Measurements from ENCODE around the gene OOSP2.

Gene OOSP2

DNA sequence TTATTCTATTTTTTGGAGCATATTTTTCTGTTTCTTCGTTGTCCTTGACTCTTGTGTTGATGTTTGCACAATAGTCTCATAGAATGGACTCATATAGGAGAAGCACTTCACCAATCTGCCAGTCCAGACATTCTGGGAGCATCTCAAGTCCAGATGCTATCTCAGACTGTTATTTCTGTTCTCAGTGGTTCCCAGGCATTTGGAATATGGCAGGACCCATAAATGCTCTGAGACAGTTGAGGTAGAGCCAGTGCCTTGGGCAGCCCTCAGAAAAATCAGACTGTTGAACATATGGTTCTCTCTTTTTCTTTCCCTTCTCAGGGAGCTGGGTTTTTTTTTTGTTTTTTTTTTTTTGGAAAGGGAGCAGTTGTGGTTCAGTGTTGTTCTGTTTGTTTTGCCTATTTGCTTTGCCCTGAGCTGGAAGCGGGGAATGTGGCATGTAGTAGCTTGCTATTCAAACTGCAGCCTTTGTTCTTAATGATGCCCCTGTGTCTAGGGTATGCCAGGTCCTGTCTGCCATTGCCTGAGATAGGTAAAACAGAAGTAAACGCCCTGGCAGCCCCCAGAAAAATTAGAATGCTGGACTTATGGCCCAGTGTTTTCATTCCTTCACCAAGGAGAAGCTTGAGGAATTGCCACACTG, 44.5 kb downstream of the OOSP2 start:
- H4K8ac ChIP-seq (ENCODE audit: low read length): no peak overlapping the region
- H3K9ac ChIP-seq (ENCODE audit: low read length): no peak overlapping the region
- no peak overlapping the region for H2AK5ac ChIP-seq (ENCODE audit: low read length, severe bottlenecking)
- no peaks in the 10 kb centered on the region for H3K36me3 ChIP-seq (ENCODE audit: control insufficient read depth in 1 of 2, insufficient read depth in 2 of 2, low read depth in 1 of 2, low read length in 2 of 2)
- H2BK12ac ChIP-seq (ENCODE audit: low read length in 2 of 2): no peak overlapping the region
- H3K4me1 ChIP-seq (ENCODE audit: control insufficient read depth, insufficient read depth, low read depth, low read length): no peaks in the 10 kb centered on the region
- H3K23ac ChIP-seq (ENCODE audit: low read length in 2 of 2): no peak overlapping the region
- H4K91ac ChIP-seq (ENCODE audit: low read length): no peak overlapping the region
- H3K4ac ChIP-seq (ENCODE audit: low read depth in 1 of 2, low read length in 2 of 2): no peak overlapping the region
- H3K27me3 ChIP-seq (ENCODE audit: control insufficient read depth in 1 of 2, insufficient read depth in 1 of 2, low read length in 2 of 2): no peaks in the 10 kb centered on the region
- no peaks in the 10 kb centered on the region for H3K9me3 ChIP-seq (ENCODE audit: control insufficient read depth, low read length)
- no peak overlapping the region for H2BK5ac ChIP-seq (ENCODE audit: low read depth, low read length, poor library complexity, severe bottlenecking)
- no peaks in the 10 kb centered on the region for H3K79me1 ChIP-seq (replicated peaks; ENCODE audit: low read length, poor library complexity, severe bottlenecking)
- 72% methylated on average over 3 of the region's 3 CpGs for WGBS
- H3K4me3 ChIP-seq (ENCODE audit: insufficient read depth in 1 of 2, low read depth in 1 of 2, low read length in 2 of 2): no peak overlapping the region
- H2BK15ac ChIP-seq (ENCODE audit: low read depth, poor library complexity, severe bottlenecking): no peak overlapping the region
- H3K27ac ChIP-seq (ENCODE audit: low read length, poor library complexity, severe bottlenecking): no peak overlapping the region
- no peak overlapping the region for H3K14ac ChIP-seq (ENCODE audit: low read length in 2 of 2)
- H2AFZ ChIP-seq (ENCODE audit: low read depth, low read length): no peak overlapping the region
- H3K4me2 ChIP-seq (ENCODE audit: low read length, poor library complexity, severe bottlenecking): no peak overlapping the region
- DNase-seq: no peak
- H3K18ac ChIP-seq (ENCODE audit: low read depth in 1 of 2, low read length in 2 of 2): no peak overlapping the region
- no peak overlapping the region for H2BK120ac ChIP-seq (ENCODE audit: low read depth, low read length)

DNA sequence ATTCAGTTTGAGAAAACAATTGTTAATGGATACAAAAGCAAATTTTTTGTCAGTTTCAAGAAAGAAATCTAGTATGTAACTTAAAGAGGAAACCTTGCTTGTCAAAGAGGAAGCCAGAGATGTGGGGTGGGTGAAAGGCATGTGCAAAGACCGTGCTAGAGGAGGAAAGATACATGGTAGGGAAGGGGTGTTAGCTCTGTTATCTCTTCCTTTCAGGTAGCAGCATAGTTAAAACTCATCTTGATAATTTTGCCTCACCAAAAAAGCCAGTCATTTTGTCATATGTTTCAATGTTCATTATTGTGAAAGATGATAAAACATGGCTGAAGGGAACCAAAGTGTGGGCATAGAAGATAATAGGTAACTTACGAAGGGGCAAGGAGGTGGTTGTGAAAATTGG, 45.7 kb downstream of the OOSP2 start:
- H3K18ac ChIP-seq (ENCODE audit: low read depth in 1 of 2, low read length in 2 of 2): no peak overlapping the region
- no peaks in the 10 kb centered on the region for H3K9me3 ChIP-seq (ENCODE audit: control insufficient read depth, low read length)
- WGBS: 49% methylated on average over 2 of the region's 2 CpGs
- H4K91ac ChIP-seq (ENCODE audit: low read length): no peak overlapping the region
- H3K27me3 ChIP-seq (ENCODE audit: control insufficient read depth in 1 of 2, insufficient read depth in 1 of 2, low read length in 2 of 2): no peaks in the 10 kb centered on the region
- H2AFZ ChIP-seq (ENCODE audit: low read depth, low read length): no peak overlapping the region
- no peak overlapping the region for H3K4me2 ChIP-seq (ENCODE audit: low read length, poor library complexity, severe bottlenecking)
- H3K36me3 ChIP-seq (ENCODE audit: control insufficient read depth in 1 of 2, insufficient read depth in 2 of 2, low read depth in 1 of 2, low read length in 2 of 2): no peaks in the 10 kb centered on the region
- H2BK15ac ChIP-seq (ENCODE audit: low read depth, poor library complexity, severe bottlenecking): no peak overlapping the region
- H3K4me1 ChIP-seq (ENCODE audit: control insufficient read depth, insufficient read depth, low read depth, low read length): no peaks in the 10 kb centered on the region
- H2BK120ac ChIP-seq (ENCODE audit: low read depth, low read length): no peak overlapping the region
- H3K23ac ChIP-seq (ENCODE audit: low read length in 2 of 2): no peak overlapping the region
- no peak overlapping the region for H3K4me3 ChIP-seq (ENCODE audit: insufficient read depth in 1 of 2, low read depth in 1 of 2, low read length in 2 of 2)
- no peak overlapping the region for H3K14ac ChIP-seq (ENCODE audit: low read length in 2 of 2)
- no peak overlapping the region for H2BK12ac ChIP-seq (ENCODE audit: low read length in 2 of 2)
- no peak overlapping the region for H3K4ac ChIP-seq (ENCODE audit: low read depth in 1 of 2, low read length in 2 of 2)
- no peaks in the 10 kb centered on the region for H3K79me1 ChIP-seq (replicated peaks; ENCODE audit: low read length, poor library complexity, severe bottlenecking)
- DNase-seq: no peak
- no peak overlapping the region for H2BK5ac ChIP-seq (ENCODE audit: low read depth, low read length, poor library complexity, severe bottlenecking)
- no peak overlapping the region for H4K8ac ChIP-seq (ENCODE audit: low read length)
- no peak overlapping the region for H3K27ac ChIP-seq (ENCODE audit: low read length, poor library complexity, severe bottlenecking)
- no peak overlapping the region for H3K9ac ChIP-seq (ENCODE audit: low read length)
- H2AK5ac ChIP-seq (ENCODE audit: low read length, severe bottlenecking): no peak overlapping the region

DNA sequence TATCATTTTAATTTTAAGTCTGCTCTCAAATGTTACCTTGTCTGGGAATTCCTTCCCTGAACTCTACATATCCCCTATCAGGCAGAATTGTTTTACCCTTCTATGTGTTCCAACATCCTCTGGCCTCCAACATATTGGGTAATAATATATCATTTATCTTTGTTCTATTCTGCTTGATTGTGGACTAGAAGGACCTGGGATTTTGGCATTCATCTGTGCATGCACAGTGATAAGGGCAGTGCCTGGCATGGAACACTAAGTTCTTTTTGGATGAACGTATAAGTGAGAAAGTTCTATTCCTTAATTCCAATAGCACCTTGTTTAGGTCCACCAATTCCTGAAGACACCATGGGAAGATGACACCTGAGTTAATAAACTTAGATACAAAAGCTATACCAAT, 47.0 kb downstream of the OOSP2 start:
- no peak overlapping the region for H3K23ac ChIP-seq (ENCODE audit: low read length in 2 of 2)
- DNase-seq: no peak
- no CpG with 5 or more reads among the region's 1 CpG for WGBS
- no peak overlapping the region for H2AK5ac ChIP-seq (ENCODE audit: low read length, severe bottlenecking)
- no peak overlapping the region for H2BK5ac ChIP-seq (ENCODE audit: low read depth, low read length, poor library complexity, severe bottlenecking)
- no peak overlapping the region for H3K4me3 ChIP-seq (ENCODE audit: insufficient read depth in 1 of 2, low read depth in 1 of 2, low read length in 2 of 2)
- H3K4me2 ChIP-seq (ENCODE audit: low read length, poor library complexity, severe bottlenecking): no peak overlapping the region
- H3K9me3 ChIP-seq (ENCODE audit: control insufficient read depth, low read length): no peaks in the 10 kb centered on the region
- no peaks in the 10 kb centered on the region for H3K36me3 ChIP-seq (ENCODE audit: control insufficient read depth in 1 of 2, insufficient read depth in 2 of 2, low read depth in 1 of 2, low read length in 2 of 2)
- no peak overlapping the region for H3K4ac ChIP-seq (ENCODE audit: low read depth in 1 of 2, low read length in 2 of 2)
- no peaks in the 10 kb centered on the region for H3K79me1 ChIP-seq (replicated peaks; ENCODE audit: low read length, poor library complexity, severe bottlenecking)
- no peak overlapping the region for H4K8ac ChIP-seq (ENCODE audit: low read length)
- no peak overlapping the region for H4K91ac ChIP-seq (ENCODE audit: low read length)
- no peak overlapping the region for H2BK15ac ChIP-seq (ENCODE audit: low read depth, poor library complexity, severe bottlenecking)
- no peak overlapping the region for H3K18ac ChIP-seq (ENCODE audit: low read depth in 1 of 2, low read length in 2 of 2)
- no peaks in the 10 kb centered on the region for H3K4me1 ChIP-seq (ENCODE audit: control insufficient read depth, insufficient read depth, low read depth, low read length)
- H3K14ac ChIP-seq (ENCODE audit: low read length in 2 of 2): no peak overlapping the region
- no peaks in the 10 kb centered on the region for H3K27me3 ChIP-seq (ENCODE audit: control insufficient read depth in 1 of 2, insufficient read depth in 1 of 2, low read length in 2 of 2)
- H3K27ac ChIP-seq (ENCODE audit: low read length, poor library complexity, severe bottlenecking): no peak overlapping the region
- no peak overlapping the region for H2BK120ac ChIP-seq (ENCODE audit: low read depth, low read length)
- H3K9ac ChIP-seq (ENCODE audit: low read length): no peak overlapping the region
- no peak overlapping the region for H2AFZ ChIP-seq (ENCODE audit: low read depth, low read length)
- no peak overlapping the region for H2BK12ac ChIP-seq (ENCODE audit: low read length in 2 of 2)

DNA sequence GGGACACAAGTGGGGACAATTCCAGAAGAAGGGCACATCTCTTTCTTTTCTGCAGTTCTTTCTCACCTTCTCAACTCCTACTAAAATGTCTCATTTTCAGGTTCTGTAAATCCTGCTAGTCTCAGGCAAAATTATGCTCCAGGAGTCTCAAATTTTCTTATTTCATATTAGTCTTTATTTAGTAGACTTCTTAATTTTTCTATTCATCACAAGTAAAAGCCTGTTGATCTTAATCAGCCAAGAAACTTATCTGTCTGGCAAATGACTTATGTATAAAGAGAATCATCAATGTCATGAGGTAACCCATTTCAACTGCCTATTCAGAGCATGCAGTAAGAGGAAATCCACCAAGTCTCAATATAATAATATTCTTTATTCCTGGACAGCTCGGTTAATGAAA, 48.2 kb downstream of the OOSP2 start, which contains the start of gene MS4A2:
TSS of gene MS4A2 (plus strand) at position 301 of the 400 bp plus-strand sequence. CDS start 102 bp downstream, outside the sequence.
- Histone ChIP-seq H3K4ac (ENCODE audit: low read depth in 1 of 2, low read length in 2 of 2) (no peak within 1 kb of the TSS), H3K14ac (ENCODE audit: low read length in 2 of 2) (no peak within 1 kb of the TSS), H2BK120ac (ENCODE audit: low read depth, low read length) (no peak within 1 kb of the TSS), H3K27ac (ENCODE audit: low read length, poor library complexity, severe bottlenecking) (no peak within 1 kb of the TSS), H3K23ac (ENCODE audit: low read length in 2 of 2) (no peak within 1 kb of the TSS), H3K4me3 (ENCODE audit: insufficient read depth in 1 of 2, low read depth in 1 of 2, low read length in 2 of 2) (no peak within 1 kb of the TSS), H4K91ac (ENCODE audit: low read length) (no peak within 1 kb of the TSS), H3K18ac (ENCODE audit: low read depth in 1 of 2, low read length in 2 of 2) (no peak within 1 kb of the TSS), H2BK12ac (ENCODE audit: low read length in 2 of 2) (no peak within 1 kb of the TSS), H3K9ac (ENCODE audit: low read length) (no peak within 1 kb of the TSS), H3K36me3 (ENCODE audit: control insufficient read depth in 1 of 2, insufficient read depth in 2 of 2, low read depth in 1 of 2, low read length in 2 of 2) (no peaks in the 10 kb centered on the region), H2AFZ (ENCODE audit: low read depth, low read length) (no peak within 1 kb of the TSS), H3K4me2 (ENCODE audit: low read length, poor library complexity, severe bottlenecking) (no peak within 1 kb of the TSS), H3K79me1 (replicated peaks; ENCODE audit: low read length, poor library complexity, severe bottlenecking) (no peaks in the 10 kb centered on the region), H3K27me3 (ENCODE audit: control insufficient read depth in 1 of 2, insufficient read depth in 1 of 2, low read length in 2 of 2) (no peaks in the 10 kb centered on the region), H4K8ac (ENCODE audit: low read length) (no peak within 1 kb of the TSS), H3K9me3 (ENCODE audit: control insufficient read depth, low read length) (no peaks in the 10 kb centered on the region), H2BK5ac (ENCODE audit: low read depth, low read length, poor library complexity, severe bottlenecking) (no peak within 1 kb of the TSS), H3K4me1 (ENCODE audit: control insufficient read depth, insufficient read depth, low read depth, low read length) (no peaks in the 10 kb centered on the region), H2AK5ac (ENCODE audit: low read length, severe bottlenecking) (no peak within 1 kb of the TSS), H2BK15ac (ENCODE audit: low read depth, poor library complexity, severe bottlenecking) (no peak within 1 kb of the TSS)
- 78% methylated on average over 1 of the region's 1 CpG for WGBS
- DNase-seq: no peak
